ENCODE results near the gene TMEM132E.

The TMEM132E gene

GRCh38 chr17:34647511-34647910, 68.1 kb downstream of the TMEM132E start:
- no peaks in the 10 kb centered on the region for H3K9me3 ChIP-seq (ENCODE audit: insufficient read depth, low read length)
- no peaks in the 10 kb centered on the region for H3K36me3 ChIP-seq (replicated peaks; ENCODE audit: low read depth, low read length)
- no peaks in the 10 kb centered on the region for H3K79me2 ChIP-seq (ENCODE audit: low read length)
- H3K4me2 ChIP-seq (ENCODE audit: low read length), result no peak overlapping the region
- no peak overlapping the region for H3K27ac ChIP-seq (ENCODE audit: low read length)
- no peak for TF ChIP-seq CTCF (IDR thresholded peaks at IDR 0.05; ENCODE audit: low read depth, low read length)
- no peak for TF ChIP-seq EZH2phosphoT487 (IDR thresholded peaks at IDR 0.05; ENCODE audit: low read depth)
- H3K4me3 ChIP-seq (ENCODE audit: low read length), result no peak overlapping the region
- H3K9ac ChIP-seq (ENCODE audit: low read length), result no peak overlapping the region
- no peaks in the 10 kb centered on the region; the same call in 1 of the 2 replicates for H4K20me1 ChIP-seq (ENCODE audit: insufficient read depth, low read length)
- peaks cover 5% of the 10 kb centered on the region; the same call in 1 of the 2 replicates for H3K4me1 ChIP-seq (ENCODE audit: low read length)
- H3K27me3 ChIP-seq (ENCODE audit: low read depth, low read length), result peaks cover 47% of the 10 kb centered on the region
- H2AFZ ChIP-seq (ENCODE audit: low read depth, low read length), result no peak overlapping the region

GRCh38 chr17:34650051-34650750, 70.8 kb downstream of the TMEM132E start:
- H2AFZ ChIP-seq (ENCODE audit: low read depth, low read length), result no peak overlapping the region
- H4K20me1 ChIP-seq (ENCODE audit: insufficient read depth, low read length), result no peaks in the 10 kb centered on the region
- no peaks in the 10 kb centered on the region for H3K79me2 ChIP-seq (ENCODE audit: low read length)
- H3K9me3 ChIP-seq (ENCODE audit: insufficient read depth, low read length), result no peaks in the 10 kb centered on the region
- H3K27me3 ChIP-seq (ENCODE audit: low read depth, low read length), result peaks cover 45% of the 10 kb centered on the region
- no peak overlapping the region for H3K4me3 ChIP-seq (ENCODE audit: low read length)
- no peak overlapping the region for H3K27ac ChIP-seq (ENCODE audit: low read length)
- H3K4me2 ChIP-seq (ENCODE audit: low read length), result no peak overlapping the region
- H3K9ac ChIP-seq (ENCODE audit: low read length), result no peak overlapping the region
- H3K4me1 ChIP-seq (ENCODE audit: low read length), result no peaks in the 10 kb centered on the region
- TF ChIP-seq EZH2phosphoT487 (IDR thresholded peaks at IDR 0.05; ENCODE audit: low read depth) (no peak), CTCF (IDR thresholded peaks at IDR 0.05; ENCODE audit: low read depth, low read length) (no peak)
- no peaks in the 10 kb centered on the region for H3K36me3 ChIP-seq (replicated peaks; ENCODE audit: low read depth, low read length)

- H3K4me3 ChIP-seq (ENCODE audit: low read length), result no peak overlapping the region
- H3K4me1 ChIP-seq (ENCODE audit: low read length), result no peaks in the 10 kb centered on the region
- no peaks in the 10 kb centered on the region for H3K36me3 ChIP-seq (replicated peaks; ENCODE audit: low read depth, low read length)
- H3K27ac ChIP-seq (ENCODE audit: low read length), result no peak overlapping the region
- no peak overlapping the region for H3K9ac ChIP-seq (ENCODE audit: low read length)
- peaks cover 37% of the 10 kb centered on the region for H3K27me3 ChIP-seq (ENCODE audit: low read depth, low read length)
- H2AFZ ChIP-seq (ENCODE audit: low read depth, low read length), result no peak overlapping the region
- no peaks in the 10 kb centered on the region for H4K20me1 ChIP-seq (ENCODE audit: insufficient read depth, low read length)
- H3K79me2 ChIP-seq (ENCODE audit: low read length), result no peaks in the 10 kb centered on the region
- TF ChIP-seq CTCF (IDR thresholded peaks at IDR 0.05; ENCODE audit: low read depth, low read length), result no peak
- no peaks in the 10 kb centered on the region for H3K9me3 ChIP-seq (ENCODE audit: insufficient read depth, low read length)
- H3K4me2 ChIP-seq (ENCODE audit: low read length), result no peak overlapping the region
Observed at GRCh38 chr17:34651402-34651811, 72.0 kb downstream of the TMEM132E start.

GRCh38 chr17:34652021-34652555, 72.7 kb downstream of the TMEM132E start:
- Histone ChIP-seq H3K4me1 (ENCODE audit: low read length) (no peaks in the 10 kb centered on the region), H3K27ac (ENCODE audit: low read length) (no peak overlapping the region), H3K4me3 (ENCODE audit: low read length) (no peak overlapping the region), H3K9me3 (ENCODE audit: insufficient read depth, low read length) (no peaks in the 10 kb centered on the region), H4K20me1 (ENCODE audit: insufficient read depth, low read length) (no peaks in the 10 kb centered on the region), H2AFZ (ENCODE audit: low read depth, low read length) (no peak overlapping the region), H3K27me3 (ENCODE audit: low read depth, low read length) (peaks cover 37% of the 10 kb centered on the region), H3K36me3 (replicated peaks; ENCODE audit: low read depth, low read length) (no peaks in the 10 kb centered on the region), H3K4me2 (ENCODE audit: low read length) (no peak overlapping the region), H3K79me2 (ENCODE audit: low read length) (no peaks in the 10 kb centered on the region), H3K9ac (ENCODE audit: low read length) (no peak overlapping the region)
- TF ChIP-seq CTCF (IDR thresholded peaks at IDR 0.05; ENCODE audit: low read depth, low read length), result no peak
- no peak for TF ChIP-seq EZH2phosphoT487 (IDR thresholded peaks at IDR 0.05; ENCODE audit: low read depth)

All from OCI-LY3 (cell line).